GM20000 (cell line): ENCODE results near the gene TSHZ2.

Experiments
- DNase-seq: peaks from one replicate; pipeline ENCODE4 v3.0.0; 2012; ENCODE audit warnings: low spot score
- TF ChIP-seq, protein P1 (sequence below): IDR thresholded peaks from 2 replicates; pipeline ENCODE4 v1.5.1; 2012; ENCODE audit warnings: mild to moderate bottlenecking, control low read depth; ENCODE audit errors: extremely low read depth, missing control alignments

TSHZ2 gene

DNA sequence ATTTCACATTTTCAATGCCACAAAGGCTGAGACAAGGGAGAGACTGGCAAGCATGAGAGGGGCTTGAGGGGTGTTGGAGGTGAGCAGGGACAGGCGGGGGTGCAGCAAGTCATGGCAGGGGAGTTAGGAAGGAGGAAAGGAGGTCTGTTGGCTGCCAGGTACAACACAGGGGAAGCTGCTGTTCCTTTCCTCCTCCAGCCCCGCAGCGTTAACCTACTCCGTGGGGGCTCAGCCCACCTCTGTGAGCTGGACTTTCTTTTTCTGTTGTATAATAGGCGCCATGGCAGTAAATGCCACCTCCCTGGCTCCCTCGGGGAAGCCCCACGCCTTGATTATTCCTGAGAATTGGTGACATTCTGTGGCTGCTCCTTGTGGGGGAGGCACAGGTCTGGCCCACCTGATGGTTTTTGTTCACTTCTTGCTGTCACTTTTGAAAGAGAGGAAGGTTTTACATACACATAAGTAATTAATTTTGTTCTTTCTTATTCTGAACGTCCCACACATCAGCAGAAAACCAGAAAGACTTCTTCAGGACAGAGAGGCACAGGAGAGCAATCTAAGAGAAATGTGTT, 293.2 kb downstream of the TSHZ2 start:
- TF ChIP-seq, protein P1, sequence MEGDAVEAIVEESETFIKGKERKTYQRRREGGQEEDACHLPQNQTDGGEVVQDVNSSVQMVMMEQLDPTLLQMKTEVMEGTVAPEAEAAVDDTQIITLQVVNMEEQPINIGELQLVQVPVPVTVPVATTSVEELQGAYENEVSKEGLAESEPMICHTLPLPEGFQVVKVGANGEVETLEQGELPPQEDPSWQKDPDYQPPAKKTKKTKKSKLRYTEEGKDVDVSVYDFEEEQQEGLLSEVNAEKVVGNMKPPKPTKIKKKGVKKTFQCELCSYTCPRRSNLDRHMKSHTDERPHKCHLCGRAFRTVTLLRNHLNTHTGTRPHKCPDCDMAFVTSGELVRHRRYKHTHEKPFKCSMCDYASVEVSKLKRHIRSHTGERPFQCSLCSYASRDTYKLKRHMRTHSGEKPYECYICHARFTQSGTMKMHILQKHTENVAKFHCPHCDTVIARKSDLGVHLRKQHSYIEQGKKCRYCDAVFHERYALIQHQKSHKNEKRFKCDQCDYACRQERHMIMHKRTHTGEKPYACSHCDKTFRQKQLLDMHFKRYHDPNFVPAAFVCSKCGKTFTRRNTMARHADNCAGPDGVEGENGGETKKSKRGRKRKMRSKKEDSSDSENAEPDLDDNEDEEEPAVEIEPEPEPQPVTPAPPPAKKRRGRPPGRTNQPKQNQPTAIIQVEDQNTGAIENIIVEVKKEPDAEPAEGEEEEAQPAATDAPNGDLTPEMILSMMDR = no peak
- DNase-seq = no peak

DNA sequence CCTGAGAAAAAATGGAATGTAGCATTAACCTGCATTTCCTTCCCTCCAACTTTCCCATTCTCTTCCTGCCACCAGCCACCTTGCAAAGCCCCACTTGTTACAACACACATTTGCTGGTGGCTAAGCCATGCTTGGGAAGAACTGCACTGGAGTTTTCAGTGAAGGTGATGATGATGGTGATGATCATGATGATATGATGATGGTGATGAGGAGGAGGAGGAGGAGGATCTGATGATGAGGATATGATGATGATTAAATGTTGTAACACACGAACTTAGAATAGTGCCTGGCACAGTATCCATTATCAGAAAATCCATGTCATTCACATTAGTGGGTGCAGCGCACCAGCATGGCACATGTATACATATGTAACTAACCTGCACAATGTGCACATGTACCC, 297.2 kb downstream of the TSHZ2 start:
- DNase-seq = no peak
- TF ChIP-seq, protein P1 = no peak

DNA sequence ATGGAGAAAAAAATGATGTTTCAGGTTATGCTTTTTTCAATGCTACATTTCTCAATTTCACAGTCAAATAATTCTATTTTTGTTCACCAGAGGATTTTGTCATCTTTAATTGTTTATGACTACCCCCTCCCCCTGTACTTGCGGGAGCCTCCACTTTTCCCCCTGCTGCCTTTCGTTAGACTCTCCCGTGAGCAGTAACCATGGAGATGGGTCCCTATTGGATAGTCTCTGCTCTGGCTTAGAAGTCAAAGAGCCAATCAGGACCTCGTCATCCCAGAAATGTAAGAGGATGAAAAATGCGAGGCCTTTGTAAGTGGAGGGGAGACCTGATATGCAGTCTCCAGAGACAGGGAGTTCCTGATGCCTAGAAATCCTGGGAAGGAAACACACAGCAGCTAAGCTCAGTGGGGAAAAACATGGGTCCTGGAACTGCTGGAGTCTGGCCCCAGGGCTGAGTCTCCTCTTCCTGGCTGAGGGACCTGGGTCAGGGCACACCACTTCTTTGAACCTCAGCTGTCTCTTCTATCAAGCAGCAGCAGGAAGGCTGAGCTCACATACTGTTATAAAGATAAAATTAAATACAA, 298.7 kb downstream of the TSHZ2 start:
- no peak for DNase-seq
- TF ChIP-seq, protein P1 = no peak

DNA sequence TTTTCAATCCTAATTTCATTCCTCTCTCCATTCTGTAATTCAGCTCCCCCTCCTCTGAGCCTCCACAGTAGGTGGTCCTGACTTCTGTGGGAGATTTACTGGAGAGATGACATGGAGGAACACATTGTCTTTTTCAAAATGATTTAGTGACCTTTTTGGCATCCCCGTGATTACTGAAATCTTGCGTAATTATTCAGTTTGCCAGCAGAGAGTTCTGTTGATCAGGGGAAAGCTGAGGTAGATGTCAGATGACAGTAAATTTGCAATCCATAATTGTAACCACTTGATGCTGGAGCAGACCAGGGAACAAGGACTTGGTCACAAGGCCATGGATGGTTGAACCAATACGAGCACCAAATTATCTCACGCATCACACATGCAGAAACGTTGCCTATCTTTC, 302.2 kb downstream of the TSHZ2 start:
- TF ChIP-seq, protein P1 = no peak
- DNase-seq = no peak

DNA sequence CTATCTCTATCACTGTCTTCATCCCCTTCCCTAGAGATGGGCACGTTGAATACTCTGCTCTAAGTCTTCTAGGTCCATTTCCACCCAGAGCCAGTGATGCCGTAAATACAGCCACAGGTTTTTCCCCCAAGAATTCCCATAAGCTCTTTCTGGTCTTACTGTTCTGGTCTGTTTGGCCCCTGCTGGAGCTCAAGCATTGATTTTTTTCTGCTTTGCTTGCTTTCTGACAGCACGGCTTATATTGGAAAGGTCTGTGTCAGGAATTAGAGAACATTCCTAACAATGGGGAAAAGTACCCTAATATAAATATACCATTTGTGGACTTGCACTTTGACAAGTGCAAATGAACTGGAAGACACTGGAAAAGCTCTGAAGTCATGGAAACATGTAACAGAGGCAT, 302.6 kb downstream of the TSHZ2 start:
- TF ChIP-seq, protein P1 = no peak
- no peak for DNase-seq

DNA sequence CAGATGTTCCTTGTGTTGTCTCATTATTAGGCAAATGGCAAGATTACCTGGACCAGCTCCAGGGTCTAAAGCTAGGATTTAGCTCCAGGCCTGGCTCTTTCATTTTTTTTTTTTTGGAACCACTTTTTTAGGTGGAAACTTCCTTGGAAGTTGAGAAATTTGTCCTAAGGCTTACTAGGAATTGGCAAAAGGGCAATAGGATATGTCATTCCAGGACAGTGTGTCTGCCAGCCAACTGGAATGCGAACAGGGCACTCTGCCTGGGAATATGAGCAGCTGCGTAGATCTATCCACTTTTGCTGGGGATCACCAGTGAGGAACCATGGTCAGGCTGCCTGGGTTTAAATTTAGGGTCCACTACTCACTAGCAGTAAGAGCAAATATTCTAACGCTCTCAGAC, 304.0 kb downstream of the TSHZ2 start:
- no peak for DNase-seq
- TF ChIP-seq, protein P1 = no peak

DNA sequence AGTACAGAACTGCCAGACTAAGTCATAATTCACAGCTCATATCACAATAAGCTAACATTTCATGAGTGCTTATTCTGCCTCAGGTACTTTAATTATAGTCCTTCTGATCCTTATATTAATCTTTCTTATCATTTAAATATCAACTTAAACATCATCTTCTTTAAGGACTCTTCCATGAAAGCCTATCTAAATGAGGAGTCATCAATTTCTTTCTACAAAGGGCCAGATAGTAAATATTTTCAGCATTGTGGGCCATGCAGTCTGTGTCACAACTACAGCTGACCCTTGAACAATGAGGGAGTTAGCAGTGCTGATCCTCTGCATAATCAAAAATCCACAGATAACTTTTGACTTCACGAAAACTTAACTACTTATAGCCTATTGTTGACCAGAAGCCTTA, 306.4 kb downstream of the TSHZ2 start:
- TF ChIP-seq, protein P1 = no peak
- no peak for DNase-seq
